NCI-H748 (cell line): ENCODE data around the gene DAZAP1.
"Not testable (repeated sequence)": the region's sequence is repeated elsewhere in the genome, so short reads cannot be mapped to it uniquely, and the experiment has no call there.

Experiments used
- DNase-seq: peaks from one replicate; lab custom pipeline; 2025; ENCODE audit not compliant: unreplicated experiment; lab: John Stamatoyannopoulos, UW

The DAZAP1 gene

DNA sequence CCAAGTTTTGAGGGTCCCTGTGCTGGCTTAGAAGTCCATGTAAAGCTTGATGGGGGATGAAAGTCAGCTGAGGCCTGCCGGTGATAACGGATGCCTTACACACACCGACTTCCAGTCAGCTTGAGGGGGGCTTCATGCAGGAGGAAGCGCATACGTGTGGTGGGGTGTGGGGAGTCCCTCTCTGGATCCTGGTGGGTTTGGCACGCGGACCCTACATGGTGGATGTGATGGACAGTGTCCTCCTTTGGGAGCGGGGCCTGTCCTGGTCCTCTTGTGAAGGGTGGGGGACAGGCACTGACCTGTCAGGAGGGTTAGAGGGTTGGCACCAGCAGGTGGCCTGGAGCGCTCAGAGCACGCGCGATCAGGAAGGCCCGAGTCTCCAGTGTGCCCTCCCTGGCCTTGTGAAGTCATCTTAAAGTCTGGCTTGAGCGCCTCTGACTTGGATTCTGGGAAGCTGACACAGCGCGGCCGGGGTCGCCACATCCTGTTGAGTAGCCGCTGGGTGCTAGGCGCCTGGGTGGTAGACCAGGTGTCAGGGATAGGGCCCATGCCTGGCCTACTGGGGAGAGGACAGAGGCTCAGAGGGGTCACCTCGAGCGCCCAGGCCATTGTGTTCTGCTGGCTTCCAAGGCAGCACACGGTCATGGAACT, 2.9 kb downstream of the DAZAP1 start:
- DNase-seq: no peak

DNA sequence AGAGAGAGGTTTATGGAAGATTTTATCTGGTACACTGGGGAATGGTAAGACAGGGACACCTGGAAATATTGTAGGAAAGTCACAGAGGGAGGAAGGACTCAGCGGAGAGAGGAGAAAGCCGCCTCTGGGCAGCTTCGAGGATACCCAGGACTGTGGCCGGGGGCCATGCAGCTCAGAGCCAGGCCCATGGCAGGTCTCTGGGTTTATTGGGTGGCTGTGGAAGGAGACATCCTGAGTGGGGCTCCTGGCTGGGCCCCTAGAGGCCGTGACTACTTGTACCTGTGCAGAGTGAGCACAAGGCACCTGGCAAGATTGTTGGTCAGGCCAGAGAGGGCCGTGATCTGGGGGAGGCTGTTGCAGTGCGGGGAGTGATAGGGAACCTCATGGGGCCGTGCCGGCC, 3.4 kb downstream of the DAZAP1 start:
- DNase-seq: no peak

DNA sequence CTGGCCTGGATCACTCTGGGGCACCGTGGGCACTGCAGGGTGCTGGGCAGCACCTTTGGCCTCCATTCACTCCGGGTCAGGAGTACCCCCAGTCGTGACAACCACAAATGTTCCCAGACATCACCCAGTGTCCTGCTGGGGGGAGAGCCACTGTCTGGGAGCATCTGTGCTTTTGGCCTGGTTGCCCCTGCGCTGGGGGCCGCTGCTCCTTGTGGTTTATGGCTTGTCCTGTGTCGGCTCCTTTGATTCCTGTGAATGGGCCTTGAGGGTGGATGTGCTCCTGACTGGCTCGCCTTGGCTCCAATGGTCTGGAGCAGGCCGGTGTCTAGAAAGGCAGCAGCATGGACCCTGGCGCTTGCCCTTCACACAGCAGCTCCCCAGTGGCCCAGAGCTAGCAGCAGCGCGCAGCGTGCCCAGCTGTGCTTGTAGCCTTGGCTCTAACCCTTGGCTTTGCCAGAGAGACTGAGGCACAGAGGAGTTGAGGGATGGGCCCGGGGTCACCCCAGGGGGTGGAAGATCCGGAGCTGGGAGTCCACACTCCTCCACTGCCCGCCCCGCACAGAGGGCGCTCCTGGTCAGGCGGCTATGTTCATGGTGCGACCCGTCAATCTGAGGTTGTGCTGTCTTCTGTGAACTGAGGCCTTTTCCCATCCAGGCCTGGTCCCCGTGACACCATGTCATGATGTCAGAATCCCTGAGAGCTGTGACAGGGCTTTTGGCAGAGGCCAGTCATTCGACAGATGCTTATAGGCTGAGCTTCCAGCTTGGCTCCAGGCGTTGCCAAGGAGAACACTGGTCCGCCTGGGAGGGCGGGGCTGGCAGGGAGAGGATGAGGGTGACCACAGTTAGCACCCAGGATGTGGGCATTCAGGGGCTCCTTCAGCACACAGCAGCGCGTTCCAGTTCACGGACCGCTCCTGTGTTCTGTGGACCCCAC, 4.1 kb downstream of the DAZAP1 start:
- no peak for DNase-seq

DNA sequence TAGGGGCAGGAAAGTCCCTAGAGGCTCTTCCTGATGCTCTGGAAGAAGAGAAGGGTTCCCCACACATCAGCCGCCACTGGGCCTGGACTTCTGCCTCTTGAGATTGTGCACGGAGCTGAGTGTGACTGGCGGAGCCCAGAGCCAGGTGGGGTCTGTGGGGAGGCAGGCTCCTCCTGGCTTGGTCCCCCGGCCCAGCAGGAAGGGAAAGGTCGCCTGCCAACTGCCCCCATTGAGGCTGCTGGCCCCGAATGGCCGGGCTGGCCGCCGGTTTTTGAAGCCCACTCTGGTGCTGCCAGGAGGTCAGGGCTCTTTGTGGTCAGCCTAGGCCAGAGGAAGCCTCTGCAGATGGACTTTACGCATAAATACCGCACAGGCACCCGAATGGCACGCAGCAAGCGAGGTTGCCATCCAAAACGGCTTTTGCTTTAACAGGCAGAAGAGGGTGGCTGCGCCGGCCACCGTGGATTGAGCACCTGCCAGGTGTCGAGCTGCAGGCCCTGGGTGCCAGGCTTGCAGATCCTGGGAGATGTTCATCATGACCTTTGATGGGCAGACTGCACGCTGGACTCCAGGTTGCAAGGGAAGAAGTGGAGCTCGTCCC, 5.0 kb downstream of the DAZAP1 start:
- no peak for DNase-seq

DNA sequence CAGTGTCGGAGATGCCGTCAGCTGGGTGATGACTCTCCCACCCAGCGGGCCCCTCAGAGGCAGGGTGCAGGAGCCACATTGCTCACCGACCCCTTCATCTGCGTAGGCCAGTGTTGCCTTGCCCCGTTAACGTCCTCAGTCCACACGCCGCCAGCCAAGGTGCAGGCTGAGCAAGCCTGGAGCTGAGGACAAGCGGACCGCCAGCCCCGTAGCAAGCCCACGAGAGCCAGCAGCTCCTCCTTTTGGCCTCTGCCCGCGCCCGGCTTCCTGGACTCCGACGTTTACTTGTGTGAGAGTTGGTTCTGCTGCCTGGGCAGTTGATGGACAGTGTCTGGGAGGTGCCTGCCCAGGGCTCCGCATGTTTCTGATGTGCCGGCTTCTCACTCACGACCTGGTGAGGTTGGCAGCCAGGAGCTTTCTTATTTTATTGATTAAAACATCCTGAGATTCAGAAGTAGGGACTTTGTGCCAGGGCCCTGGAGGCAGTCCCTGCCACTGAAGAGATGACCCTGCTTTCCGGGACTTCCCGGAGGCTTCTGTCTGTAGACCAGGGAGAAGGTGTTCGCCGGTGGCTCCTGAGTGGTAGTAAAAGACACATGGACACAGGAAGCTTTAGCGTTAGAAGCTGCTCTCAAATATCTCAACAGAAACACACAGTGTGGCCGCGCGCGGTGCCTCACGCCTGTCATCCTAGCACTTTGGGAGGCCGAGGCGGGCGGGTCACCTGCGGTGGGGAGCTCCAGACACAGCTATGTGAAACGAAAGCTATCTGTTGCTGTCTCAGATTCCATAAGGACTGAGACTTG, 5.8 kb downstream of the DAZAP1 start:
- DNase-seq: no peak

DNA sequence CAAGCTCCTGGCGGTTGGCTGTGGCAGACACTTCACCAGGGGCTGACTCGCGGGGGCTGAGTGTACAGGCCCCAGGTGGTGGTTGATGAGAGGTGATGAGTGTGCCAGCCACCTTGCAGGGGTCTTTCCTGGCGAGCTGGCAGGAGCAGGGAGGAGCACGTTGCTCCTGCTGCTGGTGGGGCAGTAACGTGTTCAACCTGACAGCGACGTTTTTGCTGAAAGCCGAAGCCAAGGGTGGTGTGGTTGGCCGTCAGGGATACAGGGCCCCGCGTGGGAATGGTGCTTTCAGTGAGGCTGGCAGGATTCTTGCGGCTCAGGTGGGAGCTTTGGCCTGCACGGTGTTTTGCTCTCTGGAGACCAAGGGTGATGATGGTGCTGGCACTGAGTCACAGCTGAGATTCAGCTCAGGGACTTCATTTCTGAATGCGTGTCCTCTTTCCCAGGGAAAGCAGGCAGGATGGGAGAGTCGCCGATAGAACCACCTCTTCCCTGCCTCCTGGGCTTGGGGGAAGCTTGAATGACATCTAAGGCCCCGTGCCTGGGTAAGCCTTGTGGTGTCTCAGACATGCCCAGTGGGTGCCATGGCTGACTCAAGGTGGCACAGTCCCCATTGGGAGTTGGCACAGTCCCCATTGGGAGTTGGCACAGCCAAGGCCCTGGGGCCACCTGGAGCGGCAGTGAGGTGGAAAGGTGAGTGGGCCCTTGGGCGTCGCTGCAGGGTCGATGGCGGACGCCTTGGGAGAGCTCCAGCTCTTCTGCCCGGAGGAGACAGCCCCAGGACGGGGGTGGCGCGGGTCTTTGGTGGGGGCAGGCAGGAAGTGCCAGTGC, 8.8 kb downstream of the DAZAP1 start:
- no peak for DNase-seq

DNA sequence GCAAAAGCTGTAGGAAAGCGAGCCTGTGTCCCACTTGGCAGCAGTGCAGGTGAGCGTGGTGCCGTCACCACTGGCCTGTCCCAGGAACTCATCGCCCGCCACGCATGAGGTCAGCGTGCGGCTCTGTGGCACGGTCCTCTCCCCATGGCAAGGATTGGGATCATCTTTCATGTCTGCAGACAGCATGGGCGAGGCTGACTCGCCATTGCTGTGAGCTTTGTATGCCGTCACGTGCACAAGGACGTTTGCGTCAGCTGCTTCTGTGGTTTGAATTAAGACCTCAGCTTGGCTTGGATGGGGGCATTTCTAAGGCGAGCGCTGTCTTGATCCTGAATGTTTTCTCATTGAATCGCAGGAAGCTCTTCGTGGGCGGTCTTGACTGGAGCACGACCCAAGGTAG, 9.8 kb downstream of the DAZAP1 start:
- DNase-seq: no peak

DNA sequence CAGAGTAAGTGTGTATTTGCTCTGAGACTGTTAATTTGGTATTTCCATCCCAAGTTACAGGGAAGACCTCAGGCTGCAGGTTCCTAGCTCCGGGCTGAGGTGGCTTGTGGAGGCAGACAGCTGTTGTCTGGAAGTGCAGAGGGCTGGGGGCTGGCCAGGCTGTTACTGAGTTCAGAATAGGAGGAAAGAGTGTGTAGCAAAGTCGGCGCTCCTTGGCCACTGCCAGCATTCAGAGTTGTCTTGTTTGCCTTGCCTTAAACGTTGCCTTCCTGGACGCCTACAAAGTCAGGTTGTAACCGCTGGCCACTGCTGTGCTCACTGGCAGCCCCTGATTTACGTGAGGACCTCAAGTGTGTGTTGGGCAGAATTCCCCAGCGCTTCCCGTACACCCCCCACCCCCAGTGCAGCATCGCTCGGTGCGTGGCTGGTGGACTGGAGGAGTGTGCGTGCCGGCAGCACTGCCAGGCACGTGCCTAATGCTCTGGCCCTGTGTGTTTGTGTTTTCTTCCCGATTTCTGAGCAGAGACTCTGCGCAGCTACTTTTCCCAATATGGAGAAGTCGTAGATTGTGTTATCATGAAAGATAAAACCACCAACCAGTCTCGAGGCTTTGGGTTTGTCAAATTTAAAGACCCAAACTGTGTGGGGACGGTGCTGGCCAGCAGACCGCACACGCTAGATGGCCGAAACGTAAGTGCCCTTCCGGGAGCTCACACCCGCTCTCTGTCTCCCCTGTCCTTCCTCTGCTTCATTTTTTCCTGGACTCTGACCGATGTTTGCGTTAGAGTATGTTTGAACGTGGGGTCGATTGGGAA, 10.5 kb downstream of the DAZAP1 start:
- no peak for DNase-seq

DNA sequence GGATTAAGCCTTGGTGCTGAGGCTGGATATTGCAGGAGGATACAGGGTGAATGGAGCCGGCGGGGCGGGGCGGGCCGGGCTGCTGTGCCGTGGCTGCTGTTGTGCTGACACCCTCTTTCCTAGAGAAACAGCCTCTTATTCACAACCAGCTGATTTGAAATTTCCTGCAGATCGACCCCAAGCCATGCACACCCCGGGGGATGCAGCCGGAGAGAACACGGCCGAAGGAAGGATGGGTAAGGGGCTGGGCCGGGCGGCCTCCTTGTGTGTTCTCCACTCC, 11.1 kb downstream of the DAZAP1 start:
- DNase-seq: no peak

DNA sequence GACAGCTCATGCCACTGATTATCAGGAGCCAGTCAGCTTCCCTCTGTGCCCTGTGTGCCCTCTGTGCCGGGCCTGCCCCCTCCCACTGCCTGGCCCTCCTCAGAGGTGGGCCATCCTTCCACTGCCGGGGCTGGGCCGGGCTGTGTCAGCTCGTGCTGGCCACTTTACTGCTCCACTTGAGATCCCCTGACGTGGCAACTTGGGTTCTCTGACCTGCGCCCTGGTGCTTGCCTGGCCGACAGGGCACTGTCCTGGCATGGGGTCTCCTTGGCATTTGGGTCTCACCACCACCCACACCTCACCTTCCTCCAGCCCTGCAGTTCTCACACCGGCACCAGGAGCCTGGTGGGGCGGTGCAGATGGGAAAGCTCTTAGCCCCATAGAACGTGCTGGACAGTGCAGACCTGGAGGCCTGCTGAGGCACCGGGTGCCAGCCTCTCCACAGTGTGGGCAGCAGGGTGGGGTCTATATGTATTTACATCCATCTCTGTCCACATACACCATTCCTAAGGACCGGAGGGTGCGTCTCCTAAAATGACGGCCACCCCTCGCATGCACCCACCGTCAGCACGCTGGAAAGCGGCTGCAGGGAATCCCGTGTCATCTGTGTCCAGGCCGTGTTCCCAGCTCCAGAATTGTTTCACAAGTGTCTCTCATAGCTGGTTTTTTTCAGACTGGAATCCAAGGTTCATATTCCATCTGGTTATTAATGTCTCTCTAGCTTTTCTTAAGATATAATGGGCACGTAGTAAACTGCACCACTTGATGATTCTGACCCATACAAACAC, 11.8 kb downstream of the DAZAP1 start:
- no peak for DNase-seq

DNA sequence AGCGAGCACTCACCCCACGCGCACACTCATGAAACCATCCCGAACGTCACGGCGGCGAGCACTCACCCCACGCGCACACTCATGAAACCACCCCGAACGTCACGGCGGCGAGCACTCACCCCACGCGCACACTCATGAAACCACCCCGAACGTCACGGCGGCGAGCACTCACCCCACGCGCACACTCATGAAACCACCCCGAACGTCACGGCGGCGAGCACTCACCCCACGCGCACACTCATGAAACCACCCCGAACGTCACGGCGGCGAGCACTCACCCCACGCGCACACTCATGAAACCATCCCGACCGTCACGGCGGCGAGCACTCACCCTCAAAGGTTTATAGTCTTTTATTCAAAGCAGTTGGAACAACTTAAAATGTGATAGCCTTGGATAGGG, 12.7 kb downstream of the DAZAP1 start:
- not testable (repeated sequence) for DNase-seq

DNA sequence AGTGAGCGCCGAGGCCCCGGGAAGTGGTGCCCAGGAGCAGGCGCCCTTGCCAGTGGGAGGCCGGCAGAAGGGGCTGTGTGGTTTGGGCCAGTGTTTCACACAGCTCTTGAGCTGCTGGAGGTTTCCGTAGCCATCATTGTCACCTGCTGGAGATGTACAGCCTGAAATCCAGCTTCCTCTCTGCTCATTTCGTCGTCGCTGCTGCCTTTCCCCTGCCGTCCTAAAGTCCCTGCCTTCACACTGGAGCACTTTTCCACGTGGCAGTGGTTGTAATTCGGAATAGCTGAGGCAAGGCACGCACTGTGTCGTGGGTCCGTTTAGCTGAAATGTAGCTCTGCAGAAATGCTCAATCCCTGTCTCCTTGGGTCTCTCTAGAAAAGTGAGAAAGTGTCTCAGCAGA, 13.2 kb downstream of the DAZAP1 start:
- no peak for DNase-seq

DNA sequence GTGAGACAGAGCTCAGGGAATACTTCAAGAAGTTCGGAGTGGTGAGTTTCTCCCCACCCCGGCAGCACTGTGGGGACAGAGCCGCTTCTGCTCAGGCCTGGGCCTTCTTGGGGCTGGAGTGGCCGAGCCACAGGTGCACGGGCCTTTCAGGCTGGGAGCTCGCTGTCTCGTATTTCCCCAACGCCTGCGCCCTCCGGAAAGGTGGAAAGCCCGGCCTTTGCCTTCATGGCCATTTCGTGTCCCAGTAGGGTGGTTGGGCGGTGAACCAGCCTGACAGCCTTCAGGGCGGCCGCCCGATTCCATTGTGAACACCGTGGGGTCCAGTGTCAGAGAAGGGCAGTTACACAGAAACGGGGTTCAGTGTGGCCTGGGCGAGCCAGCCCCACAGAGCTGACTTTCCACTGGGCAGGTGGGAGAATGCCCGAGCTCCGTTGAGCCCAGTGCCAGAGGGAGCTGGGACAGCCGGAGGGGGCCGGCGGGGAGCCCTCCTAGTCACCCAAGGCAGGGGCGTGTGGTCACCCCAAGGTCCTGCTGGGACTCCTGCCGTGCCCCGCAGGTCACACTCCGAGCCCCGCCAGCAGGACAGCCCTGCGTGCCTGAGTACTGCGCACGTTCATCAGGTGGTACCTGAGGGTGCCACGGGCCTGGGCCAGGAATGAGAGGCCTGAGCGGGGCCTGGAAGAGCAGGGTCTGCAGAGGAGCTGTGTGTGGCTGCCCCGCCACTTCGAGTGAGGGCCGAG, 14.0 kb downstream of the DAZAP1 start:
- DNase-seq: no peak

DNA sequence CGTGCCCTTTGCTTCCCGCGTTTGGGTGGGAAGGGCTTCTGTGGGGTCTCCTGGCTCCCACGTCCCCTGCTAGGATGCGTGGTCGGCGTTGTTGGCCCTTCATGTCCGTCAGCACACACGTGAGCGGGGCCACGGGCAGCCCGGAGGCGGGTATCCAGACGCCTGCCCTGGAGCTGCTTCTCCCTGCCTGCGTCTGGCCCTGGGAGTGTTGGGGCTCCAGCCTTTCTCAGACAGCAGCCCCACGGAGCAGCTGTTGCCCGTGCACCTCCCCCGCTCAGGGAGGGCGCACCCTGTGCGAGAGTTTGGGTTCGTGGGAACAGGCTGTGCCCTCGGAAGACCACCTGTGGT, 14.5 kb downstream of the DAZAP1 start:
- no peak for DNase-seq

DNA sequence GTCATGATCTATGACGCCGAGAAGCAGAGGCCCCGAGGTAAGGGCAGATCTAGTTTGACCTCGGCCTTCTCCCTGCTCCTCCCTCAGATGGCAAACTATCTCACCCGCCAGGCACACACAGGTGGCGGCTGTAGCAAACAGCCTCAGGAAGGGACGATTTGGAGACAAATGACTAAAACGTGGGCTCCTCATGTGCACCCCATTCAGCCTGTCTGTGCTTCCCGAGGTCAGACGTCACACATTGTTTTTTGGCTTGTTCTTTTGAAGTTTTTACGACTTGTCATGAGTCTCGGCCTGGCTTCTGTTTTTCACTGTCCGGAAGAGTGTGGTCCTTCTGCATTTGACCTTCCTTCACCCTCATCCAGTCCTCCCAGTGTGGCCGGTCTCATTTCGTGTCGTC, 15.0 kb downstream of the DAZAP1 start:
- no peak for DNase-seq

DNA sequence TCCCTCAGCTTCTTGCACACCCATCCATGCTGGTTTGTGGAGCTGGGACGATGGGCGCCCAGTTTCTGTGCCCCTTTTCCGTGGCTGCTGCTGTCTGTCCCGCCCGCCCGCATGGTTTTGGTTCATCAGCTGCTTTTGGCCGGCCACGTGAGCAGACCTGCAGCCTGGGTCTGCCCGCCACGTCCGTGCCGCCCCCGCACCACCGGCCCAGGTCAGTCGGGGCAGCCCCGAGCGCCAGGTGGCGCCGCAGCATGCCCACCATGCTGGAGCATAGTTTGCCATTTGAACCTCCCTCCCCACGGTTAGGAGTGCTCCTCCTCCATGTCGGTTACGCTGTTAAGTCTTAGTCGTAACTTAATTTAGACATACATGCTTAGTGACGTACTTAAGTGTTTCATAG, 15.6 kb downstream of the DAZAP1 start:
- no peak for DNase-seq

DNA sequence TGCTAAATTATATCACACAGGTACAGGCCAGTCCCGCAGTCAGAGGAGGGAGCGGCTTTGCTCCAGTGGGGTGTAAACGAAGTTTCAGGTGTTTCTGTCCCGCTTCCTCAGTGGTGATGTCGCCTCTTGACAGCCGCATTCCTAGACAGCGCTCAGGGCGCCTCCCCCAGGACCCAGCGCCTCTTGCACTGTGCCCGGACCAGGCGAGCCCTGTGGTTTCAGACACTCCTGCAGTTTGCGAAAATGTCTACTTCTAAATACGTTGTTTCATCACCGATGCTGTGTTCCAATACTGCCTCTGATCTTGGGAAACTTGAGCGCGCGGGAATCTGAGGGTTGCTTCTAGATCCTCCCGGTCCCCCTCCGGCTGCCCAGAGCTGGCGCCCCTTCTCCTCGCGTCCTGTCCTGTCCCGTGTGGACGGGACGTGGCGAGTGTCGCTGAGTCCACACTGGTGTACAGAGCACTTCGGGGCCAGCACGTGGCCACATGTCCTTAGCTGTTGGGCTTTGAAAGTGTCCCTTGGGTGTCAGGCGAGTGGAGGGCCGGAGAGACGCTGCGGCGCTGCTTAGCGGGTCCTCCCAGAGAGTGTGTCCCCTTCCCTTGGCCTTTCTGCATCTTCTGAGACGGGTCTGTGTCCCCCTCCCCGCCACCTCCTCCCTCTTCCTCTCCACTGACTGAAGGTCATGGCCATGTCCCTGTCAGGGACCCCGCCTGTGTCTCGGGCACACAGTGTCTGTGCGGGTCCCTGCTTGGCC, 16.2 kb downstream of the DAZAP1 start:
- no peak for DNase-seq
